Measurements from ENCODE around the gene IER3.
A peak's percentile ranks its signal among the peaks of the same experiment; 100 is the strongest.
"Not testable (repeated sequence)": the region's sequence is repeated elsewhere in the genome, so short reads cannot be mapped to it uniquely, and the experiment has no call there.

IER3 gene

GRCh38 chr6:30726506-30727413, 17.6 kb downstream of the IER3 start:
- Histone ChIP-seq H3K9me3 (ENCODE audit: control insufficient read depth, insufficient read depth, low read length) (no peaks in the 10 kb centered on the region), H3K9ac (ENCODE audit: low read depth, low read length) (no peak overlapping the region), H3K4me1 (ENCODE audit: insufficient read depth, low read length) (peaks cover 5% of the 10 kb centered on the region; the same call in 1 of the 2 replicates), H3K36me3 (ENCODE audit: insufficient read depth, low read length) (peaks cover 22% of the 10 kb centered on the region)

- Histone ChIP-seq H3K4me1 (ENCODE audit: insufficient read depth, low read length) (peaks cover 5% of the 10 kb centered on the region; the same call in 1 of the 2 replicates), H3K36me3 (ENCODE audit: insufficient read depth, low read length) (peaks cover 24% of the 10 kb centered on the region), H3K9ac (ENCODE audit: low read depth, low read length) (no peak overlapping the region), H3K9me3 (ENCODE audit: control insufficient read depth, insufficient read depth, low read length) (no peaks in the 10 kb centered on the region)
These were observed 18.4 kb downstream of the IER3 start for GRCh38 chr6:30725713-30726505.

GRCh38 chr6:30724906-30725667, 19.3 kb downstream of the IER3 start:
- H3K4me1 ChIP-seq (ENCODE audit: insufficient read depth, low read length): 0 out of 2 replicates have a peak, but pooled peaks cover 3% of the 10 kb centered on the region
- H3K9me3 ChIP-seq (ENCODE audit: control insufficient read depth, insufficient read depth, low read length): no peaks in the 10 kb centered on the region
- H3K36me3 ChIP-seq (ENCODE audit: insufficient read depth, low read length): peaks cover 24% of the 10 kb centered on the region
- no peak overlapping the region for H3K9ac ChIP-seq (ENCODE audit: low read depth, low read length)

- H3K9ac ChIP-seq (ENCODE audit: low read depth, low read length); H3K4me1 ChIP-seq (ENCODE audit: insufficient read depth, low read length); H3K9me3 ChIP-seq (ENCODE audit: control insufficient read depth, insufficient read depth, low read length): not testable (repeated sequence)
- H3K36me3 ChIP-seq (ENCODE audit: insufficient read depth, low read length): peaks cover 21% of the 10 kb centered on the region
These were observed 20.3 kb downstream of the IER3 start for GRCh38 chr6:30723843-30724741.

GRCh38 chr6:30723159-30723842, 21.0 kb downstream of the IER3 start:
- H3K9me3 ChIP-seq (ENCODE audit: control insufficient read depth, insufficient read depth, low read length); H3K9ac ChIP-seq (ENCODE audit: low read depth, low read length); H3K4me1 ChIP-seq (ENCODE audit: insufficient read depth, low read length): not testable (repeated sequence)
- peaks cover 21% of the 10 kb centered on the region for H3K36me3 ChIP-seq (ENCODE audit: insufficient read depth, low read length)

GRCh38 chr6:30722280-30723112, 21.9 kb downstream of the IER3 start:
- Histone ChIP-seq H3K9me3 (ENCODE audit: control insufficient read depth, insufficient read depth, low read length) (no peaks in the 10 kb centered on the region), H3K9ac (ENCODE audit: low read depth, low read length) (peak overlapping the region; percentile 96), H3K4me1 (ENCODE audit: insufficient read depth, low read length) (0 out of 2 replicates have a peak, but pooled peaks cover 3% of the 10 kb centered on the region), H3K36me3 (ENCODE audit: insufficient read depth, low read length) (peaks cover 21% of the 10 kb centered on the region)

- H3K4me1 ChIP-seq (ENCODE audit: insufficient read depth, low read length); H3K9me3 ChIP-seq (ENCODE audit: control insufficient read depth, insufficient read depth, low read length): not testable (repeated sequence)
- H3K36me3 ChIP-seq (ENCODE audit: insufficient read depth, low read length): peaks cover 21% of the 10 kb centered on the region
- peak overlapping the region; percentile 96 for H3K9ac ChIP-seq (ENCODE audit: low read depth, low read length)
These were observed 22.4 kb downstream of the IER3 start for GRCh38 chr6:30722025-30722279.

GRCh38 chr6:30721198-30722024, 22.9 kb downstream of the IER3 start:
- Histone ChIP-seq H3K9me3 (ENCODE audit: control insufficient read depth, insufficient read depth, low read length) (no peaks in the 10 kb centered on the region), H3K4me1 (ENCODE audit: insufficient read depth, low read length) (0 out of 2 replicates have a peak, but pooled peaks cover 3% of the 10 kb centered on the region), H3K9ac (ENCODE audit: low read depth, low read length) (peak overlapping the region; percentile 99), H3K36me3 (ENCODE audit: insufficient read depth, low read length) (peaks cover 21% of the 10 kb centered on the region)

- peaks cover 21% of the 10 kb centered on the region for H3K36me3 ChIP-seq (ENCODE audit: insufficient read depth, low read length)
- H3K4me1 ChIP-seq (ENCODE audit: insufficient read depth, low read length): 0 out of 2 replicates have a peak, but pooled peaks cover 3% of the 10 kb centered on the region
- H3K9me3 ChIP-seq (ENCODE audit: control insufficient read depth, insufficient read depth, low read length): no peaks in the 10 kb centered on the region
- peak overlapping the region; percentile 99 for H3K9ac ChIP-seq (ENCODE audit: low read depth, low read length)
These were observed 23.6 kb downstream of the IER3 start for GRCh38 chr6:30720738-30721197.

- 0 out of 2 replicates have a peak, but pooled peaks cover 3% of the 10 kb centered on the region for H3K4me1 ChIP-seq (ENCODE audit: insufficient read depth, low read length)
- H3K9me3 ChIP-seq (ENCODE audit: control insufficient read depth, insufficient read depth, low read length): no peaks in the 10 kb centered on the region
- peak within 1 kb of the TSS; percentile 99 for H3K9ac ChIP-seq (ENCODE audit: low read depth, low read length)
- peaks cover 21% of the 10 kb centered on the region for H3K36me3 ChIP-seq (ENCODE audit: insufficient read depth, low read length)
These were observed 24.3 kb downstream of the IER3 start, which contains the start of gene TUBB for GRCh38 chr6:30719791-30720737. Gene TUBB, plus strand, starts transcription at chr6:30720352. Its CDS starts 155 bp downstream, at chr6:30720507.

GRCh38 chr6:30719356-30719755, 25.0 kb downstream of the IER3 start:
- H3K9ac ChIP-seq (ENCODE audit: low read depth, low read length): peak overlapping the region; percentile 99
- H3K9me3 ChIP-seq (ENCODE audit: control insufficient read depth, insufficient read depth, low read length): no peaks in the 10 kb centered on the region
- 0 out of 2 replicates have a peak, but pooled peaks cover 3% of the 10 kb centered on the region for H3K4me1 ChIP-seq (ENCODE audit: insufficient read depth, low read length)
- H3K36me3 ChIP-seq (ENCODE audit: insufficient read depth, low read length): peaks cover 19% of the 10 kb centered on the region
